HG03039 (cell line): ENCODE data around the gene GPR87.

ENCODE experiments used
- ATAC-seq: cut with Tn5 transposase; IDR thresholded peaks from one replicate; pipeline ENCODE4 v1.9.1; 2021; ENCODE audit warnings: mild to moderate bottlenecking, moderate library complexity; ENCODE audit not compliant: unreplicated experiment

Gene GPR87

DNA sequence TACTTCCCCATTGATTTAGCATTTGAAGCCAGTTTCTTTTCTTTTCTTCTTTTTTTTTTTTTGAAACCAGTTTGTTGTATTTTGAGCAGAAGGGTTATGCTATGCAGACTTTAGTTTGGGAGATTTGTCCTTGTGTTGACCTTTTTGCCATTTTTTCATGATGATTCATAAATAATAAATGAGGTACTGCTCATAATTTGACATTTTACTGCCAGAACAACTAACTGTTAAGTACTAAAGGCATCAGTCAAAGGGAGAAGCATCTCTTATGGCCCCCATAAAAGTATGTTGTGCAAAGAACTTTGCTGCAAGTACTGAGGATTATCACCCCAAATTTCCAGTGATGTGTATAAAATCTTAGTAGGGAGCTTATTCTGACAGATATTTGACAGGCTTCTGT lies 1.7 kb upstream of the GPR87 start:
- ATAC-seq: no peak

- ATAC-seq: no peak
Observed at GRCh38 chr3:151315846-151316245, 774 bp downstream of the GPR87 start.

DNA sequence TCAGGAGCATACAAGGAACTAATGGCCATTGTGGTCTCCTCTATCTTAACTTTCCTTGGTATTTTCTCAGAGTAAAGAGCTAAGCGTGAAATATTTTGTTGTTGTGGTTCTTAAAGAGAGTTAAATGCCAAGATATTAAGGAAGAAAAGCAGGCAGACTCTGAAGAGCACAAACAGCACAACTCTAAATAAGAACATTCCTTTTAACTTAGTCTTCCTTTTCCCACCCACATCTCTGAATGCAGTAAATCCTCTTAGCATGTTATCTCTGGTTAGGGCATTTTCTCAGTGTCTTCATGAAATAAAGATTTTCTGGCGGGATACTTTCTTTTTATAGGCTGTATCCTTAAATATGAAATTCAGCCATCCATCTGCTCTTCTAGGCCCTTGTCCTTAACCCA lies 1.5 kb downstream of the GPR87 start:
- no peak for ATAC-seq

DNA sequence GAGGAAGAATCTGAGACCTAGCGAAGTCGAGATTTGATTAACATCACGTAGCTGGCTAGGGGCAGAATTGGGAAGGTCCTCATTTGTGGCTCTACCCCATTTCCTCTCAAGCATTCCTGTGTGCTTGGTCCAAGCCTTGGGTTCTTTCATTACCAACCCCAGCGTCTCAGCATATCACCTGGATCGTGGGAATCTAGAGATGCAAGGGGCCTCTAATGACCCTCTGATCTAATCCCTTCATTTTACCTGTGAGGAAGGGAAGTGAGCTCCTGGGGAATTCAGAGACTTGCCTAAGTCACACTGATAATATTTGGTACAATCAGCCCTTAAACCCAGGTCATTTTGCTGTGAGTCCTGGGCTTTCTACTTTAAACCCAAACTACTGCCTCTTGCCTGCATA lies 2.0 kb downstream of the GPR87 start:
- ATAC-seq: no peak

DNA sequence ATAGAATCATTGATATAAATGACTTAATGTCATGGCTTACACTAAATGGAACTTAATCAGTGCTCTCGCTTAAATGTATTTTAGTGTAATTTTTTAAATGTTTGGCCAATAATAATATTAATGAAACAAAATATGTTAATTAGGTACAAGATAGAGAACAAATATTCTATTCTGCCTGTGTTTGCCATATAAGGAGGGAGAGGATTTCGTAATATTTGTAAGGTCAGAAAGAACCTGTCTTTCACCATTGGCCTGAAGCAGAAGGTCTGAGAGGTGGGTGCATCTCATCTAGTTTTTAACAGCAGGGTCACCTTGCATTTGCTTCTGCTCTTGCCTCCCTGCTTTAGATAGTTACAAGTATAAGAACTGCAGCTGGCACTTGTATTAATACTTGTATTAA lies 2.5 kb downstream of the GPR87 start:
- no peak for ATAC-seq

DNA sequence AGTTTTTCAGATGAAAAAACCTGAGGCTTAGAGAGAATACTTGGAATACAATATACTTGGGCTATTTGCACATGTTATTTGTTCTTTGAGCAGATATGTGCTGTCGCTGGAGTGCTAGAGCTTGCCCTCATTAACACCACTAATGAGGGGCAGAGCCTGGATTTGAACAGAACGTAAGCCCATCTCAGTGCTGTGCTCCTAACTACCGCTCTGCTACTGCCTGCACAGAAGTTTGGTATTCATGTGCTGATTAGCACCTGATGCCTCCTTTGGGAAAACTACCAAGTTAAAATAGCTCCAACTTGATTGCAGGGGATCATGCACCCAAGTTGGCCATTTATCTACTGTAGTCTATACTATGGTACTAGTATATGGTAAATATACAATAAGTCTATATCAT lies 3.6 kb downstream of the GPR87 start:
- ATAC-seq: no peak

DNA sequence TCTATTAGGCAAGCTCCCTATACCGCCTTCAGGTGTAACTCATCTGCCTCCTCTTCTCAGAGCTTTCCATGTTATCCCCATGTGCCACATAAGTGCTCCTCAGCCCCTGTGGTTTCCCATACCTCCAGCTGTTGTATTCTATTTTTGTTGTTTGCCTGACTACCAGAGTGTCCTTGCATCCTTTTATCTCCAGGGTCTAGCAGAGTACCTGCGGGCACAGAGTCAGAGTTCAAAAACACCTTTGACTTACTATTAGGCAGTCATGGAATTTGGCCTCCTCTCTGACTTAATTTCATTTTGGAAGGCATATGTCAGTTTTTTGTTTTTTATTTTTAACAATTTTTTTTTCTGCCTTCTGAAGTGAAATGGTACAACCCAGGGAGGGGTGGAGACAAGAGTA lies 7.1 kb downstream of the GPR87 start:
- ATAC-seq: no peak

DNA sequence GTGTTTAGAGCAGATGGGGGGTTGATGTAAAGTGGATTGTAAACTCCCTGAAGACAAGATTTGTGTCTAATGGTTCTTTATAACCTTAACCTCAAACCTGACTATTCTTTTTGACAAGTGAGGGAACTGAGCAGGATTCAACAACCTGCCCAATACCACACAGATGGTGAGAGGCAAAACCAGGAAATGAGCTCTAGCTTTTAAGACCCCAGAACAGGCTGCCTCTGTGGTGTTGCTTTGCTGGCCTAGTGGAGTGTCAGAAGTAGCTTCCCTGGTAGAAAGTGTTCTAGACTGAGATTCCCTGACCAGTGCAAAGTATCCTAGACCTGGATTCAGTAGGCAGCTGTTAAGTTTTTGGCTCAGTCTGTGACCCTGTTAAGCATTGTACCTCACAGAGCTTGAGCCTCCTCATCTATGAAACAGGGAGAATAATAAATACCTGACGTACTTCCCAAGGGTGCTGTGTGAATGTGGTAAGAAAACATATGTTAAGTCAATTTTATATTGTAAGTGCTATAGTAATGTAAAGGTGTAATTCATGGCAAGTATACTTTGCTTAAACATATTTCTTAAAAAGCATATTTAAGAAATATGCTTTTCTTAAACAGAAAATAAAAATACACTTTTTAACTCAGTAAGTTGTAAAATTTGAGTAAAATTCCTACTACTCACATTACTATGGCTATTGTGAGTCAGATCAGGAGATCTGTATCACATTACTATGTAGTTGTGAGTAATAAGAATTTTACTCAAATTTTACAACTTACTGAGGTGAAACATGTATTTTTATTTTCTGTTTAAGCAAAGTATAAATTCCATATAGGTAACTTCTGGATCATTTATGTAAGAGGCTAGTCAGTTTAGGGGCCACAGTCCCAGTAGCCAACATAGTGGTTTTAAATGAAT lies 8.8 kb downstream of the GPR87 start:
- no peak for ATAC-seq

- ATAC-seq: no peak
Observed at GRCh38 chr3:151307131-151307530, 9.5 kb downstream of the GPR87 start.

- ATAC-seq: no peak
Observed at GRCh38 chr3:151306168-151306810, 10.3 kb downstream of the GPR87 start.

DNA sequence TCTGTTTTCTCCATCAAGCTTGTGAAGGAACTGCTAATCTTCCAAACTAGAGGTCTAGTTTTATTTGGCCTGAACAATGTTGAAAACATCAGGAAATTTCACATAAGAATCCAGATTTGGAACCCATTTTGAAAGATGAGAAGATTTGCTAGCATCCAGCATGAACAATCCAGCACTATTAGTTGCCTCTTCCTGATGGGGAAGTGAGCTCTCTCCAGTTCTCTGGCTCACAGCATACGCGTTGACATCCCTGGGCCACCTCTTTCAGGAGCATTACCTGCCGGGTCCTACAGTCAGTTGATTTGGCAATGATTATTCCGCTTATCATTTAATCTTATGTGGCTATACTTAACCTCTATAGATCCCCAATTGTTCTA lies 10.9 kb downstream of the GPR87 start:
- no peak for ATAC-seq

DNA sequence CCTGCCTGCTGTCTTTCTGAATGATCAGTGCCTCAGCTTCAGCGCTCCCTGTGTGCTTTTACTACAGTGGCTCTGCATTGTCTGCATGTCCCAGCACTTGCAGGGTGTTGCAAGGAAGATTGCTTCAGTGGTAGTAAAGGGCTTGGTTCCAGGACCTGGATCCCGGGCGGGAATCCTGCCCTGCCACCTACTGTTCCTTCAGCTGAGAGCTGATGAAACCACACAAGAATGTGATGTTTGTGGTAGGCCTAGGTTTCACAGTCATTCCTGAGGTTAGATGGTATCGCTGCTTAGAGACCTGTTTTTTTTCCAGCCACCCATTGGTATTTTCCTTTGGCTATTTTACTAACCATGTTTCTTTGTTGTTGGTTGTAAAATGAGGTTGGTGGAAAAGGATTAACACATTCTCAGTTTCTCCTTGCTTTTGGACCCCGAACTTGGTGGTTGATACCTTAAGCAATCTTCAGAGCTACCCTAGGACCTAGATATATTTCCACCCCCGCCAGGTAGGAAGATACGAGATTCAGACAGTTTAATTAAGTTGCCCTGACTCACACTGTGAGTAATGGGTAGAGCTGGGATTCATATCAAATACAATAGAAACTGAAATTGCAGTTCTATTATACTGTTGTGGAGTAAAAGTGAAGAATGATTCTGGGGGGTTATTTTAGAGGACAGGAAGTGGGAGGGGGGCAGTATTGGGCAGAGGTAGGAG lies 11.4 kb downstream of the GPR87 start:
- no peak for ATAC-seq

DNA sequence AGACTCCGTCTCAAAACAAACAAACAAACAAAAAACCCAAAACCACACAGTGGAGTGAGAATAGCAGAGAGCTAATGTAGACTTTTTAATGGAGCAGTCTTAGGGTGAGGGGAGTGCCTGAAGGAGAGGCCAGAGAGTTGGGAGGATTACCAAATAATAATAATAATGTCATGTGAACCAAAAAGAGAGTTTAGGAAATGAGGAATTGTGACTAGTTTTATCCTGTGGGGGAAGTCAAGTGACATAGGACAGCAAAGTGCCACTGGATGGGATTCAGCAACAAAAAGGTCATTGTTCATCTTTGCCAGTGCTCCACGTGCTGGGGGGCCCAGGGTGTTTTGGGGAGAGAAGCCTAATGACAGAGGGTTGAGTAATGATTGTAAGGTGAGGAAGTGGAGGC lies 12.9 kb downstream of the GPR87 start:
- ATAC-seq: no peak

GRCh38 chr3:151301787-151302186 lies 14.8 kb downstream of the GPR87 start:
- no peak for ATAC-seq

- no peak for ATAC-seq
Observed at GRCh38 chr3:151300539-151300938, 16.1 kb downstream of the GPR87 start.

DNA sequence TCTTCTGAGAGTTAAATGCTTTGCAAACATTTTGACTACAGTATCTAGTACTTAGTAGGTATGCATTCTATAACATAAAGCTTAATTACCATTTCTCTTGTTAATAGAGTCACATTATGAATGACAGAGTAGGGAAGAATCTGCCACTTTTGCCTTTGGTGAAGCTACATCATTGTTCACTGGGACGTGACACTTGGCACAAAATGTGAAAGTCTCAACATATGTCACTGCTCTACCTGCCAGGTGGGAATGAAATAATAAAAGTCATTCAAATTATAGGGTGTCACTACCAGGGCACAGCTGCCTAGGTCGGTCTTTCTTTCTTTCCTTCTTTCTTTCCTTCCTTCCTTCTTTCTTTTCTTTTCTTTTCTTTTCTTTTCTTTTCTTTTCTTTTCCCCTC lies 17.6 kb downstream of the GPR87 start:
- ATAC-seq: no peak

DNA sequence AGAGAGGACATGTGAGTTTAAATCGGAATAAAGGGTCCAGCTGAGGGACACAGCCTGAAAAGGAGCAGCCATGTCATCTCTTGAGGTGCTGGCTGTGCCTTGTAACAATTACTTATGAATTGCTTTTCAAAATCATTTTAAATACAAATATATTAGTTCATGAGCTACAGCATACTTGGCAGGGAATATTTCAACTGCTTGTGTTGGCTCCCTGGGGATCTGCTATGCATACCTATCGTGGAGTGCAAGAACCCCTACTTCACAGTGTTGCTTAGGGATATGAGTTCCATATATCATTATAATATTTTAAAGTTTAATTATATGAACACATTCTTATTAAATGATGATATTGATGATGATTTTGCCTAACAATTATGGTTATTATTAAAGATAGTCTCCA lies 19.2 kb downstream of the GPR87 start:
- ATAC-seq: no peak

DNA sequence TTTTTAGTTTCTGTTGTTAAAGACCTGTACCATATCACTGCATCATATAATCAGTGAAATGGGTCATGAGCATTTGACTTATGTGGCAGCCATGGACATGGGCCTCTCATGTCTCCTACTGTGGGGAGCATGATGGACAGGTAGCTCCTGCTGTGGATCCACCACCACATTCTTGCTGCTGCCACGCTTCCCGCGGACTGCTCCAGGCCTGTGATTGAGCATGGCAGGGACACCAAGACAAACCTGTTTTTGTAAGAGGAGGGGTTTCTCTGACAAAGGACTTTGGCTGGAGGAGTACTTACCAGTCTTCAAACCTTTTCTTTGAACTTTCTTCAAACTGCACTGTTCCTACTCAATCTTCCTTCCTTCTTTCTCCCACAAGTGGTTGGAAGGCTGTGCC lies 20.4 kb downstream of the GPR87 start:
- ATAC-seq: no peak

DNA sequence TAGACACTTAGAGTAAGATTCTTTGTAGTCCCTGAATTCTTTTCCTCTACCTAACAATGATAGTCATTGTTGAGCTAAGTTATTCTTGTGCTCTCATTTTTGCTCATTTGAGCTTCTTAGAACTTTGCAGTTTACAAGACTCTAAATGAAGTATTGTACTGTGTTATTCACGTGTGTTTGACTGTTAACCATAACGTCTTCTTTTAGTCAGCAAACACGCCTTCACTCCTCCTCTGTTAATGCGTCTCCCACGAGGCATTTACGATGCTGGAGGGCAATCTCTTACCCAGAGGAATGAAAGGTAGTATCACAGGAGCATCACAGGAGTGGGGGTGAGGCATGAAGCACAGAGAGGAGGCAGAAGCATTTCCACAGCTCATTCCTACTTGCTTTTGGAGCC lies 23.5 kb downstream of the GPR87 start:
- no peak for ATAC-seq

DNA sequence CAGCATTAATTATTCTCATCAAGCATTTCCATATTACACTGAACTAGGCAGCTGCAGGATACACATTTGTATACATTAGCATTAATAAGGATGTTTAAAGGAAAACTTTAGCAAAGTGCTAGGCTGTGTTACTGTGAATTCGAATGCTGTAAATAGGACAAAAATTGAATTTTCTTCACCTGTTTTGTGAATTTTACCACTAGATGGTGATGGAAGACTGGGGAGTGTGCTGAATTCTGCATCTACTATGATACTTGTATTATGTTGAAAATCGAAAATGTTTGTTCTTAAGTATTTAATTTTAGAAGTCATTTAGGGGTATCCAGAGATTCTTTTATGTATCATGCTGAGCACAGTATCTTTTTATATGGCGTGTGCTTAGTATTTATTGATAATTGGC lies 25.9 kb downstream of the GPR87 start:
- no peak for ATAC-seq

GRCh38 chr3:151289445-151289844 lies 27.2 kb downstream of the GPR87 start:
- ATAC-seq: no peak

DNA sequence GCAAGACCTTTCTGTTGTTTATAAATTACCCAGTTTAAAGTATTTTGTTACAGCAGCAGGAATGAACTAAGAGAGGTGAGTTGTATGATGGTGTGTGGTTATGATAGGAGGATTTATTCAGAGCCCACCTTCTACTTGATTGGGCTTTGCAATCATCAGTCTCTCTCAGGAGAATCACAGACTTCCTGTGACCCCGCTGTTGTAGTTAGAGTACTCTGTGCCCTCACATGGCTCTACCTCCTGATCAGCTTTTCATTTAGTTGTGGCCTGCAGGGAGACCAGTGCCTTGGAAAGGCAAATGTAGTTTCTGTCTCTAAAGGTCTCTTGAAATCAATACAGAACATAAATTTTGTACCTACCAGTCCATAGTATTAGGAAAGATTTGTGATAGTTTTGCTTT lies 30.7 kb downstream of the GPR87 start:
- ATAC-seq: no peak
